Thyroid gland (tissue), 4 donors: ENCODE data around the gene CCDC85C. TPM values are rescaled to one million over a fixed set of nuclear protein-coding genes. Genes with fewer than 3 reads are reported as not detected.

Experiments
- DNase-seq, 2 donors: peaks; one replicate each; pipeline ENCODE4 v3.0.0-alpha.2; 2019
- H3K27ac ChIP-seq, 3 donors: fragments of 200-600 bp; sonication (generic); 1 replicate in 2 of 3; 2 replicates in 1 of 3; pipeline ENCODE4 v1.5.1; 2016 to 2019; ENCODE audit warnings: mild to moderate bottlenecking in 1 of 3, moderate library complexity in 1 of 3
- H3K27me3 ChIP-seq: fragments of 200-600 bp; sonication (generic); one replicate; pipeline ENCODE4 v1.5.1; 2019
- H3K36me3 ChIP-seq, 2 donors: fragments of 200-600 bp; sonication (generic); one replicate each; pipeline ENCODE4 v1.5.1; 2016 to 2019
- H3K4me1 ChIP-seq, 2 donors: fragments of 200-600 bp; sonication (generic); one replicate each; pipeline ENCODE4 v1.5.1; 2017 to 2019
- H3K4me3 ChIP-seq, 3 donors: fragments of 200-600 bp; sonication (generic); replicated peaks in 1 of 3; 1 replicate in 2 of 3; 2 replicates in 1 of 3; pipeline ENCODE4 v1.5.1; 2016; ENCODE audit warnings: mild to moderate bottlenecking in 1 of 3
- H3K9me3 ChIP-seq: fragments of 200-600 bp; sonication (generic); one replicate; pipeline ENCODE4 v1.5.1; 2017
- CTCF ChIP-seq, 6 experiments: fragments of 200-600 bp in 3 of 6; fragments of 450-650 bp in 3 of 6; sonication (generic) in 3 of 6; IDR thresholded peaks; one replicate each; pipeline ENCODE4 v1.5.1; 2016 to 2019; ENCODE audit warnings: antibody characterized with exemption in 6 of 6, mild to moderate bottlenecking in 2 of 6, inconsistent platforms in 1 of 6, moderate library complexity in 1 of 6
- POLR2A ChIP-seq, 2 donors: fragments of 450-650 bp; IDR thresholded peaks; one replicate each; pipeline ENCODE4 v1.6.1; 2017; ENCODE audit warnings: antibody characterized with exemption in 2 of 2, mild to moderate bottlenecking in 2 of 2, moderate library complexity in 1 of 2
- WGBS, 2 donors: methylation state at CpG; one replicate each; pipeline ENCODE4 v1.1.5; 2017; 5-methylcytosine and 5-hydroxymethylcytosine counted together
- intact Hi-C: fragments of 100-400 bp; cut with DNase I; formaldehyde crosslinking; loops from one replicate; pipeline ENCODE4 v1.15.1; 2023
- total RNA-seq, 4 donors: library from RNA; depleted of rRNA; stranded (reverse); fragments of >200 nt; gene quantifications; one replicate each; pipeline ENCODE4 v1.2.3, GENCODE V29; 2016

CCDC85C gene
- total RNA-seq, 4 donors from 2014 or later: 8.6 to 28.3 (median 17.3) TPM

- WGBS, 2 donors: 70 to 74% methylated on average over 3 of the region's 3 CpGs
- Histone ChIP-seq H3K4me1 (peaks cover 53 to 81% of the 10 kb centered on the region in 2 donors), H3K4me3 (no peak overlapping the region), H3K27me3 (no peaks in the 10 kb centered on the region), H3K9me3 (no peaks in the 10 kb centered on the region), H3K27ac (peak overlapping the region in 1 of 3 donors; percentile 23), H3K36me3 (no peaks in the 10 kb centered on the region)
- TF ChIP-seq CTCF (IDR thresholded peaks at IDR 0.05) (no peak), POLR2A (IDR thresholded peaks at IDR 0.05) (no peak)
- intact Hi-C loops: no loop called here
- DNase-seq: no peak
Observed at GRCh38 chr14:99598774-99599173, 5.2 kb downstream of the CCDC85C start.

GRCh38 chr14:99597911-99598600 lies 6.0 kb downstream of the CCDC85C start:
- intact Hi-C loops: no loop called here
- no peaks in the 10 kb centered on the region for H3K9me3 ChIP-seq
- H3K27me3 ChIP-seq: no peaks in the 10 kb centered on the region
- no peak for TF ChIP-seq CTCF (IDR thresholded peaks at IDR 0.05)
- no peak for TF ChIP-seq POLR2A (IDR thresholded peaks at IDR 0.05)
- DNase-seq: no peak
- no peak overlapping the region for H3K27ac ChIP-seq
- H3K4me3 ChIP-seq: no peak overlapping the region
- H3K36me3 ChIP-seq: no peaks in the 10 kb centered on the region
- WGBS, 2 donors: 88 to 95% methylated on average over 17 to 19 of the region's 20 CpGs
- peaks cover 53 to 79% of the 10 kb centered on the region in 2 donors for H3K4me1 ChIP-seq

GRCh38 chr14:99596772-99597171 lies 7.2 kb downstream of the CCDC85C start:
- intact Hi-C loops: no loop called here
- Histone ChIP-seq H3K27me3 (no peaks in the 10 kb centered on the region), H3K36me3 (no peaks in the 10 kb centered on the region), H3K4me1 (peaks cover 41 to 66% of the 10 kb centered on the region in 2 donors), H3K27ac (peak overlapping the region; percentile 80 to 89 (median 84)), H3K4me3 (no peak overlapping the region), H3K9me3 (no peaks in the 10 kb centered on the region)
- 91 to 100% methylated on average over 4 to 5 of the region's 7 CpGs for WGBS, 2 donors
- no peak for TF ChIP-seq CTCF (IDR thresholded peaks at IDR 0.05)
- no peak for TF ChIP-seq POLR2A (IDR thresholded peaks at IDR 0.05)
- no peak for DNase-seq

- no peaks in the 10 kb centered on the region for H3K36me3 ChIP-seq
- TF ChIP-seq CTCF (IDR thresholded peaks at IDR 0.05): no peak
- TF ChIP-seq POLR2A (IDR thresholded peaks at IDR 0.05): peak in 1 of 2 donors; percentile 56
- no peaks in the 10 kb centered on the region for H3K27me3 ChIP-seq
- no peak overlapping the region for H3K4me3 ChIP-seq
- H3K27ac ChIP-seq: peak overlapping the region; percentile 80 to 89 (median 84)
- 20 to 31% methylated on average over 10 of the region's 10 CpGs for WGBS, 2 donors
- peaks cover 36 to 65% of the 10 kb centered on the region in 2 donors for H3K4me1 ChIP-seq
- no peaks in the 10 kb centered on the region for H3K9me3 ChIP-seq
- intact Hi-C loops: no loop called here
- DNase-seq: peak; percentile 89 to 90
Observed at GRCh38 chr14:99596071-99596627, 7.9 kb downstream of the CCDC85C start.

GRCh38 chr14:99595524-99595923 lies 8.5 kb downstream of the CCDC85C start:
- no peak overlapping the region for H3K4me3 ChIP-seq
- TF ChIP-seq POLR2A (IDR thresholded peaks at IDR 0.05) (no peak), CTCF (IDR thresholded peaks at IDR 0.05) (no peak)
- H3K27ac ChIP-seq: peak overlapping the region; percentile 80 to 89 (median 84)
- peaks cover 32 to 65% of the 10 kb centered on the region in 2 donors for H3K4me1 ChIP-seq
- intact Hi-C loops: no loop called here
- no peaks in the 10 kb centered on the region for H3K36me3 ChIP-seq
- no peaks in the 10 kb centered on the region for H3K27me3 ChIP-seq
- no peaks in the 10 kb centered on the region for H3K9me3 ChIP-seq
- WGBS, 2 donors: 58 to 74% methylated on average over 6 to 7 of the region's 7 CpGs
- DNase-seq: no peak
